Measurements from ENCODE around the gene CLEC2B. TPM values are rescaled to one million over a fixed set of nuclear protein-coding genes. Genes with fewer than 3 reads are reported as not detected.
A peak's percentile ranks its signal among the peaks of the same experiment; 100 is the strongest.
"Not testable (repeated sequence)": the region's sequence is repeated elsewhere in the genome, so short reads cannot be mapped to it uniquely, and the experiment has no call there.

CLEC2B gene
- total and polyA plus RNA-seq, 3 experiments from 2014 or later, result 13.7 to 72.9 (median 16.5) TPM

GRCh38 chr12:9881988-9882387 is 12.8 kb upstream of the CLEC2B start:
- CTCF ChIA-PET, result interaction anchor here (0.9 kb wide), 1 partner anchor 68 kb away, joined by 4 read pairs; no protein-coding TSS in a partner anchor
- Mint-ChIP-seq H3K36me3 (peaks cover 0 to 2% (median 0%) of the 10 kb centered on the region in 3 donors), H3K27ac (no peak overlapping the region), H3K27me3 (no peaks in the 10 kb centered on the region), H3K9me3 (no peaks in the 10 kb centered on the region), H3K4me3 (no peak overlapping the region), H3K4me1 (peaks cover 10 to 23% (median 17%) of the 10 kb centered on the region in 3 donors)
- no peaks in the 10 kb centered on the region for H3K4me1 ChIP-seq (ENCODE audit: insufficient read depth, low read length)
- no peaks in the 10 kb centered on the region for H3K36me3 ChIP-seq (ENCODE audit: insufficient read depth, low read length)
- POLR2A ChIA-PET, result no interaction called here
- H3K9me3 ChIP-seq (ENCODE audit: low read length), result no peaks in the 10 kb centered on the region
- no peaks in the 10 kb centered on the region for H3K27me3 ChIP-seq (ENCODE audit: insufficient read depth, low read length, poor library complexity, severe bottlenecking)
- no peak overlapping the region for H3K4me3 ChIP-seq (ENCODE audit: low read length)
- no peak overlapping the region for H3K27ac ChIP-seq (ENCODE audit: low read depth, low read length)
- DNase-seq, result no peak

GRCh38 chr12:9881246-9881645 is 12.1 kb upstream of the CLEC2B start, which contains the start of gene KLRF2:
Gene KLRF2, plus strand, starts transcription at chr12:9881489. Its CDS starts 107 bp downstream, at chr12:9881596.
- Histone ChIP-seq H3K27me3 (ENCODE audit: insufficient read depth, low read length, poor library complexity, severe bottlenecking) (no peaks in the 10 kb centered on the region), H3K27ac (ENCODE audit: low read depth, low read length) (no peak within 1 kb of the TSS), H3K9me3 (ENCODE audit: low read length) (no peaks in the 10 kb centered on the region), H3K4me3 (ENCODE audit: low read length) (no peak within 1 kb of the TSS), H3K36me3 (ENCODE audit: insufficient read depth, low read length) (no peaks in the 10 kb centered on the region), H3K4me1 (ENCODE audit: insufficient read depth, low read length) (no peaks in the 10 kb centered on the region)
- Mint-ChIP-seq H3K4me3 (no peak within 1 kb of the TSS), H3K27ac (peak within 1 kb of the TSS in 1 of 8 donors; percentile 40), H3K36me3 (peaks cover 0 to 2% (median 0%) of the 10 kb centered on the region in 3 donors), H3K9me3 (no peaks in the 10 kb centered on the region), H3K4me1 (peaks cover 8 to 23% (median 15%) of the 10 kb centered on the region in 3 donors), H3K27me3 (no peaks in the 10 kb centered on the region)
- CTCF ChIA-PET, result no interaction called here
- POLR2A ChIA-PET, result no interaction called here
- DNase-seq, result no peak

GRCh38 chr12:9880532-9881078 is 11.5 kb upstream of the CLEC2B start:
- DNase-seq, result no peak
- ChIA-PET CTCF (no interaction called here), POLR2A (no interaction called here)
- no peak overlapping the region for H3K4me3 Mint-ChIP-seq
- Histone ChIP-seq H3K36me3 (ENCODE audit: insufficient read depth, low read length) (no peaks in the 10 kb centered on the region), H3K4me3 (ENCODE audit: low read length) (no peak overlapping the region), H3K4me1 (ENCODE audit: insufficient read depth, low read length) (no peaks in the 10 kb centered on the region), H3K27ac (ENCODE audit: low read depth, low read length) (no peak overlapping the region), H3K27me3 (ENCODE audit: insufficient read depth, low read length, poor library complexity, severe bottlenecking) (no peaks in the 10 kb centered on the region), H3K9me3 (ENCODE audit: low read length) (no peaks in the 10 kb centered on the region)
- H3K27me3 Mint-ChIP-seq, result no peaks in the 10 kb centered on the region
- H3K27ac Mint-ChIP-seq, result peak overlapping the region in 1 of 8 donors; percentile 40
- no peaks in the 10 kb centered on the region for H3K9me3 Mint-ChIP-seq
- peaks cover 0 to 2% (median 0%) of the 10 kb centered on the region in 3 donors for H3K36me3 Mint-ChIP-seq
- H3K4me1 Mint-ChIP-seq, result peaks cover 8 to 23% (median 15%) of the 10 kb centered on the region in 3 donors

- H3K27ac Mint-ChIP-seq; H3K36me3 ChIP-seq (ENCODE audit: insufficient read depth, low read length); H3K9me3 Mint-ChIP-seq; H3K4me1 ChIP-seq (ENCODE audit: insufficient read depth, low read length); H3K36me3 Mint-ChIP-seq; H3K4me3 ChIP-seq (ENCODE audit: low read length); H3K27me3 ChIP-seq (ENCODE audit: insufficient read depth, low read length, poor library complexity, severe bottlenecking); H3K9me3 ChIP-seq (ENCODE audit: low read length); DNase-seq; H3K27me3 Mint-ChIP-seq; POLR2A ChIA-PET; H3K27ac ChIP-seq (ENCODE audit: low read depth, low read length); H3K4me3 Mint-ChIP-seq: not testable (repeated sequence)
- CTCF ChIA-PET, result interaction anchor here (1.0 kb wide), 1 partner anchor 51 kb away, joined by 3 read pairs; no protein-coding TSS in a partner anchor
- peaks cover 9 to 21% (median 21%) of the 10 kb centered on the region in 3 donors for H3K4me1 Mint-ChIP-seq
These were observed 7.0 kb upstream of the CLEC2B start for GRCh38 chr12:9876120-9876519.

DNA sequence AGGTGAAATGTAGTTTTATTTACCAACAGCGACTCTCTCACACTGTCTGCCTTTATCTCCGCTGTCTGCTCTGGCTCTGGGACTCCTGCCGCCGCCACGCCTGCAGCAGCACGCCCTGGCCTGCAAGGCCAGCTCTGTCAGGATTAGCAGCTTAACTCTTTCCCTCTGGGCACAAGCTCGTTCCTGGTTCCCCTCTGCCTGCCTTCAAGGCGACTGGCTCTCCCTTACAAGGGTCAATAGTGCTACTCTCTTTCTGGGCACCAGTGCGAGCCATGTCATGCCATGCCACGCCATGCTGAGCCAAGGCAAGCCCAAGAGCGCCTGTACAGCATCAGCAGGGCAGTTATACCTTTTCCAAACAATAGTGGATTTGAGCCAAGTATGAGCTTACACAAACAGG is 3.6 kb upstream of the CLEC2B start:
- H3K27me3 Mint-ChIP-seq, result no peaks in the 10 kb centered on the region
- CTCF ChIA-PET, result interaction anchor here (1.3 kb wide), 1 partner anchor 53 kb away, joined by 4 read pairs; no protein-coding TSS in a partner anchor
- Histone ChIP-seq H3K27me3 (ENCODE audit: insufficient read depth, low read length, poor library complexity, severe bottlenecking) (no peaks in the 10 kb centered on the region), H3K4me3 (ENCODE audit: low read length) (no peak overlapping the region), H3K36me3 (ENCODE audit: insufficient read depth, low read length) (no peaks in the 10 kb centered on the region), H3K9me3 (ENCODE audit: low read length) (no peaks in the 10 kb centered on the region), H3K27ac (ENCODE audit: low read depth, low read length) (no peak overlapping the region), H3K4me1 (ENCODE audit: insufficient read depth, low read length) (peaks cover 4% of the 10 kb centered on the region)
- H3K4me1 Mint-ChIP-seq, result peaks cover 13 to 26% (median 18%) of the 10 kb centered on the region in 3 donors
- DNase-seq, result no peak
- H3K27ac Mint-ChIP-seq, result peak overlapping the region in 1 of 8 donors; percentile 40
- peak overlapping the region in 1 of 7 donors; percentile 67 for H3K4me3 Mint-ChIP-seq
- POLR2A ChIA-PET, result no interaction called here
- no peaks in the 10 kb centered on the region for H3K9me3 Mint-ChIP-seq
- H3K36me3 Mint-ChIP-seq, result peaks cover 0 to 13% (median 0%) of the 10 kb centered on the region in 3 donors

DNA sequence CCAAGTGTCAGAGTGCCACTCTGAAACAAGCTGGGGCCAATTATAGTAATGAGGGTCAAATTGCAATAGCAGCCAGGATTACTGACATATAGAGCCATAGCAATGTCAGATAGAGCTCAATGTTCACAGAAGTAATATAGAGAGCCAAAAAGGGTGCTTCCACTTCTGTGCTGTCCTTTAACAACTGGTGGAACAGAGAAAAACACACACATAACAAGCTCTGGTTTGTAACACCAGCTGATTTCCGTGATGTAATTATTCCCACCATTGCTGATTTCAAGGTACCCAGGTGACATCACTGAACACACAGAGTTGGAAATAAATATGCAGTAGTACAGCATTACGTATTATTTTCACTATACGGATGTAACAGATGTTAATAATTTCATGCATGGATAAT is 3.0 kb upstream of the CLEC2B start:
- H3K4me1 Mint-ChIP-seq, result peaks cover 13 to 26% (median 18%) of the 10 kb centered on the region in 3 donors
- H3K27ac ChIP-seq (ENCODE audit: low read depth, low read length), result no peak overlapping the region
- no peak overlapping the region for H3K4me3 Mint-ChIP-seq
- no peaks in the 10 kb centered on the region for H3K27me3 Mint-ChIP-seq
- H3K36me3 Mint-ChIP-seq, result peaks cover 0 to 16% (median 2%) of the 10 kb centered on the region in 3 donors
- no peaks in the 10 kb centered on the region for H3K27me3 ChIP-seq (ENCODE audit: insufficient read depth, low read length, poor library complexity, severe bottlenecking)
- peaks cover 4% of the 10 kb centered on the region for H3K4me1 ChIP-seq (ENCODE audit: insufficient read depth, low read length)
- DNase-seq, result no peak
- no peak overlapping the region for H3K4me3 ChIP-seq (ENCODE audit: low read length)
- CTCF ChIA-PET, result interaction anchor here (0.6 to 1.5 kb wide), 4 partner anchors 35 to 121 kb away, joined by 3 to 6 read pairs (median 4); no protein-coding TSS in a partner anchor
- POLR2A ChIA-PET, result no interaction called here
- H3K9me3 Mint-ChIP-seq, result no peaks in the 10 kb centered on the region
- H3K27ac Mint-ChIP-seq, result peak overlapping the region in 2 of 8 donors; percentile 9 to 46
- no peaks in the 10 kb centered on the region for H3K9me3 ChIP-seq (ENCODE audit: low read length)
- no peaks in the 10 kb centered on the region for H3K36me3 ChIP-seq (ENCODE audit: insufficient read depth, low read length)

DNA sequence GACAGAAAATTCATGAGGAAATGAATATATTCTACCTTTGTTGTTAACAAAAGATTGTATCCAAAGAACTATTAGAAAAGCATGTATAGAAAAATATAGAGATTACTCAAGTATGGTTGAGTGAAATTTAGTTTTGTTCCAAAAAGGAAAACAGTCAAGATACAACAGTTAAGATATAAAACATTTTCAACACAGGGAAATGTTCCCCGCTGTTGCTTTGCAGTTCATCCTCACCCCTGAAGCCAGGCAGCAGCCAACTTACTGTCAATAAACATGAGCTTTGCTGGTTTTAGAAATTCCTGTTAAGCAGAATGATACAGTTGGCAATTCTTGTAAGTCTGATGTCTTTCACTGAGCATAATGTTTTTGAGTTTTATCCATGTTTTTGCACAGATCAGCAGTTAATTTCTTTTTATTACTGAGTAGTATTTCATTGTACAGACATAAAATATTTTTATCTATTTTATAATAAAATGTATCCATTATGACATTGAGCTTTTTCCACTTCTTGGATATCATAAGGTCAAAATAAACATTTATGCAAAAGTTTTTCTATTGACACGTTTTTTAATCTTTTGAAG is 1.2 kb upstream of the CLEC2B start:
- Histone ChIP-seq H3K27me3 (ENCODE audit: insufficient read depth, low read length, poor library complexity, severe bottlenecking) (no peaks in the 10 kb centered on the region), H3K4me1 (ENCODE audit: insufficient read depth, low read length) (peaks cover 4% of the 10 kb centered on the region), H3K36me3 (ENCODE audit: insufficient read depth, low read length) (no peaks in the 10 kb centered on the region), H3K4me3 (ENCODE audit: low read length) (peak overlapping the region; percentile 65), H3K9me3 (ENCODE audit: low read length) (no peaks in the 10 kb centered on the region), H3K27ac (ENCODE audit: low read depth, low read length) (peak overlapping the region; percentile 73)
- no peaks in the 10 kb centered on the region for H3K9me3 Mint-ChIP-seq
- peak in 1 of 5 donors; percentile 26 for DNase-seq
- H3K36me3 Mint-ChIP-seq, result peaks cover 0 to 28% (median 4%) of the 10 kb centered on the region in 3 donors
- H3K4me3 Mint-ChIP-seq, result peak overlapping the region; percentile 88 to 97 (median 91)
- H3K27ac Mint-ChIP-seq, result peak overlapping the region; percentile 89 to 100 (median 96)
- ChIA-PET CTCF (interaction anchor here (0.7 kb wide), 1 partner anchor 344 kb away, joined by 3 read pairs; no protein-coding TSS in a partner anchor), POLR2A (interaction anchor here (0.6 to 0.9 kb wide), 2 partner anchors 36 to 1627 kb away, joined by 3 read pairs; no protein-coding TSS in a partner anchor)
- peaks cover 14 to 31% (median 18%) of the 10 kb centered on the region in 3 donors for H3K4me1 Mint-ChIP-seq
- H3K27me3 Mint-ChIP-seq, result no peaks in the 10 kb centered on the region

DNA sequence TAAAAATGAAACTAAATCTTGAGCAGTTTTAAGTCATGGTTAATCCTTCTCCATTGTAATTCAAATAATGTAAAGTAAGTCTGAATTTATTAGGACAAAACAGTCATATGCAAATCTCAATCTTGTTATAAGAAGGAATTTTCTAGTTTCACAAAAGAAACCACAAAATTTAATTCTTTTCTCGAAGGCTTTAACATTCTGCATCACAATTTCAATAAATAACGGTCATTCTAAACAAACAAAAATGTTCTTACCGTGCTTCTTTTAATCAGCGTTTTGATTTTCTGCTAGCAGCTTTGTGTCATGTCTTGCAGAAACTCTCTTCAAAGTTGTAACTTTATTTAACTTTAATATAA is 225 bp downstream of the CLEC2B start:
- H3K9me3 Mint-ChIP-seq, result peaks cover 3 to 5% (median 4%) of the 10 kb centered on the region in 5 donors
- H3K9me3 ChIP-seq (ENCODE audit: low read length), result peaks cover 2% of the 10 kb centered on the region
- peaks cover 11% of the 10 kb centered on the region for H3K4me1 ChIP-seq (ENCODE audit: insufficient read depth, low read length)
- H3K27me3 Mint-ChIP-seq, result no peaks in the 10 kb centered on the region
- H3K36me3 ChIP-seq (ENCODE audit: insufficient read depth, low read length), result no peaks in the 10 kb centered on the region
- peaks cover 9 to 39% (median 9%) of the 10 kb centered on the region in 3 donors for H3K36me3 Mint-ChIP-seq
- no peak for DNase-seq
- peaks cover 26 to 46% (median 29%) of the 10 kb centered on the region in 3 donors for H3K4me1 Mint-ChIP-seq
- H3K27ac Mint-ChIP-seq, result peak overlapping the region; percentile 89 to 100 (median 96)
- no peaks in the 10 kb centered on the region for H3K27me3 ChIP-seq (ENCODE audit: insufficient read depth, low read length, poor library complexity, severe bottlenecking)
- H3K4me3 Mint-ChIP-seq, result peak overlapping the region; percentile 88 to 97 (median 91)
- POLR2A ChIA-PET, result interaction anchor here (0.8 to 2.0 kb wide), 8 partner anchors 9 to 420 kb away, joined by 3 to 21 read pairs (median 4); partner anchors contain the start of gene CD69
- peak overlapping the region; percentile 73 for H3K27ac ChIP-seq (ENCODE audit: low read depth, low read length)
- CTCF ChIA-PET, result interaction anchor here (0.8 to 1.8 kb wide), 7 partner anchors 10 to 70 kb away, joined by 3 to 9 read pairs (median 4); no protein-coding TSS in a partner anchor
- H3K4me3 ChIP-seq (ENCODE audit: low read length), result peak overlapping the region; percentile 65

Measured in CD8-positive, alpha-beta memory T cell (primary cell).